HG03135 (cell line): ENCODE results near the gene NAT8L.

Source experiments
- ATAC-seq: cut with Tn5 transposase; IDR thresholded peaks from one replicate; pipeline ENCODE4 v1.9.1; 2021; ENCODE audit warnings: mild to moderate bottlenecking, moderate library complexity; ENCODE audit not compliant: unreplicated experiment

The NAT8L gene

DNA sequence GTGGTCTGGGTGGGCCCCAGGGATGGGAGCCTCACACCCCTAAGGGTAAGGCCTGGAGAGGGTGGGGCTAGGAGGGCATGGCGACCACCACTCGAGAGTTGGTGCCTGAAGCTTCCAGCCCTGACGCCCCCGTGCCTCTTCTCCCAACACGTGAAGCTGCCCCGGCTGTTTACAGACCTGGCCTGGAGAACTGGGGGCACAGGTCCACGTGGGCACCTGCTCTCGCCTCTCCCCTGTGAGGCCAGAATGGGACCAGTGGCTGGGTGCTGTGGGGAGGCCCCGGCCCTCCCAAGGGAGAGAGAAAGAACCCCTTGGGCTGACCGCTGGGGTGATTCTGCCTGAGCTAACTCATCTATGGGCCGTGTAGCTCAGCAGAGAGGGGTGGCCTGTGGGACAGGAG, 15.5 kb downstream of the NAT8L start:
- no peak for ATAC-seq

DNA sequence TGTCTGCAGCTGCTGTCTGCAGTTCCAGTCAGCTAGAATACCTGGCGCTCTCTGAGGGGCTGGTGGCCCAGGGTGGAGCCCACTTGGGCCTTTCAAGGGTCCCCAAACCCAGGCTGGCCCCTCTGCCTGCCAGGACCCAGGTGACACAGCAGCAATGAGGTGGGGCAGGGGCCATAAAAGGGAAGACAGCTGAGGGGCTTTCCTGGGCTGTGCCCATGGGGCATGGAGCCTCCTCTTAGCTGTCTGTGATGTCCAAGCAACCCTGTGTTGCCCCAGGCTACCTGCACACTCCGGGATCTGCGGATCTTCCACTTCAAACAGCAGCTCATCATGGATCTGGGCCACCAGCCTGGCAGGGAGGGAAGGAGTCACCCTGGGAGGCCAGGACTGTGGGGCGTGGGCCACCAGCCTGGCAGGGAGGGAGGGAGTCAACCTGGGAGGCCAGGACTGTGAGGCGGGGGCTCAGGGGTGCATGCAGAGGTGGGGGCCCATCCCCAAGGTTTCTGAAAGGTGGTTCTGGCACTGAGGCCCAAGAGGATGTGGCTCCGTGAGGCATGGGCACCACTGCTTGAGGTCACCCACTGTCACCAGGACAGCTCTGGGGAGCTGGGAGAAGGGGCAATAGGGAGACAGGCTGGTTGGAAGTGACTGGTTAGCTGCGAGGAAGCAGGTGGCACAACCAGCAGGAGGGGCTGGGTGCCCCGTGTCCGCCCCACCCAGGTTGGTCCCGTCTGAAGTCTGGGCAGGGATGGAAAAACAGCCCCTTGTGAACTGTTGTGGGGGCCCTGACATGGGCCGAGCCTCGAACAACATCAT, 16.3 kb downstream of the NAT8L start:
- no peak for ATAC-seq

DNA sequence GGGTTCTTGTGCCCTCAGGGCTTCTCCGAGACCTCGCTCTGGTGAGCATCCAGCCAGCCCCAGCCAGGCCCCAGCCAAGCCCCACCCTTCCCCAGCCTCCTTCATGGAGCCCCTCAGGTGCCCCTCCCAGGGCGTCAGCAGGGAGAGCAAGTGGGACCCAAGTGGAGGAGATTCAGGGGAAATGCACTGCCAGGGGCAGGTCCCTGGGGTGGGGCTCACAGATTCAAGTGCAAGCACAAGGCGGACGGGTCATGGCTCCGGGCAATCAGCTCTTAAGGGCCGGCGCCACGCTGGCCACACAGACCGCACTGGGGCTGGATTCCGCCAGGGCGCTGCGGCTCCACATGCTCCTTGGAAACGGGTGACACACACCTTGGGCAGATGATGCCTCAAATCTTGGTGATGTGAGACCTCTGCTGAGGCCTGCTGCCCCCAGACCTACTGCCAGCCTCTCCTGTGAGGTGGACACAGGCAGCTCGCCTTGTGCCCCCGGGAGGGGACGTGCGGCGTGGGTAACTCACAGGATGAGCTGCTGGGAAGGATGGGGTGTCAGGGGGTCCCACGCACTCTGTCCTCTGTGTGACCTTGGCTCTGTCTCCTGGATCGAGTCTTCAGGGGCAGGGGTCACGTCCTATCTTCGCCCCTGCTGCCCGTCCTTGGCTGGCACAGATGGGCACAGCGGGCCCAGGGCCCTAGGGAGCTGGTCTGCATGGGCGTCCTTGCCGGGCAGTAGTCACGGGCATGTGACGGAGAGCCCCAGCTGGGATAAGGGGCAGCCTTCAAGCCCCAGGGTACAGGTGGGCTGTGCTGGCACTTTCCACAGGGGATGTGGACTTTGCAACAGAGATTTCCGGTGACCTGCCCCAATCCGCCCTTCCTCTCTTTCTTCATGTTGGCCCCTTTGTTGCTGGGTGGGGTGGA, 17.1 kb downstream of the NAT8L start:
- ATAC-seq: no peak

DNA sequence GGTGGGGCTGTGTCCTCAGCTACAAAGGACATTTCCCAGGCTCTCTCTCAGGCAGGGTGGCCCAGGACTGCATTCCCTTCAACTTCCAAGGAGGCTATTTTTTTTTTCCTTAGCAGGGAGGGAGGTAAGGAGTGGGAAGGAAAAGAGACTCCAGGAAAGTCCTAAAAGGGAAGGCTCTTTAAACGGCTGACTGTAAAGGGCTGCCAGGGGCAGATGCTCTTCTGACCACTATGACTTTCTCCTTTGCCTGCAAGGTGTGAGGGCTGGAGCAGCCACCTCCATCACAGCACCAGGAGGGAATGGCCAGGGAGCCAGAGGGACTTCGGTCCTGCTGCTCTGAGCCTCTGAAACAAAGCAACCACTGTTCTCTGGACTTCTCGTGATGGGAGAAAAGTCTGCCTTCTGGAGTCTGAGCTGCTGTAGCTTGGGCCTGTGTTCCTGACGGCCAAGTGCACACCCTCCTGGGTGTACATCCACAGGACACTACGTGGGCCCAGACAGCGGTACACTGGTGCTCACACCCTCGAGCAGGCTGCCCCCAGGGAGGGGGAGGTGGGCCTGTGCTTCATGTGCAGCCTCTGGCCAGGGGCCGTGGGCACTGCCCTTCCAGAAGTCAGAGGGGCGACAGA, 17.9 kb downstream of the NAT8L start:
- no peak for ATAC-seq

DNA sequence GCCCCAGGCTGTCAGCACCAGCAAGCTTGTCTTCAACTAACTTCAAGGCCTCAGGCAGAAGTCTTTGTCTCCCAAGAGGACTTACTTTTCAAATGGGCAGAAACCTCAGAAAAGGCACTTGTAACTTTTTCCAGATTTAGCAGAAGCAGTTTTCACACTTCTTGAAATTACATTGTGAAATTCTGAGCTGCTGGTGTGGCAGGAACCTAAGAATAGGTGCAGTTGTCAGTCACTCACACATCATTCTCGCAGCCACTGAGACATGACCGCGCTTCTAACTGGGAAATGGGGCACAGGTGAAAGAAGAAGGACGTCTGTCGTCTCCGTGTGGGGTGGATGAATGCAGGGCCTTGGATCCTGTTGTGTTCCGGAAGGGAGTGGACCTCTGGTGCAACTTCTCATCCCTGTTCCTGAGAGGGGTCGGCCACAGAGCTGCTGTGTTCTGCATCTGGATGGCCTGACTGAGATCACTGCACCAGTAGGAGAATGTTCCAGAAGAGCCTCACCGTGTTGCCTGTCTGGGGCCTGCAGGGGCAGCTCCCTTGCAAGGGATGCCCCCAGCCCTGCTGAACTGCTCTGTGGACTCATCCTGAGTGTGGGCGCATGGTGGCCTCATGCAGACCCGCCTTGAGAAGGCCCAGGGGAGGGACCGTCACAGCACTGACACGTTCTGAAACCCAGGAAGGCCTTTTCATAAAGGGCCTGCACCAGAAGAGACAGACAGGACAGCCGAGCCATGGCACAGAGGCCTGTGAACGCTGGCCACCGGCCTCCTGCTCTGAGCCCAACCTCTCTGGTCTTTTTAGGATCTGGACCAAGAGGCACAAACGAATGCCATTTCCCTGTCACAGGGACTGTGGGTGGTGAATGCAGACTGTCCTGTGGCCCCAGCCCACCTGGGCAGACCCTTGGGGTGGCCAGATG, 18.7 kb downstream of the NAT8L start:
- no peak for ATAC-seq

DNA sequence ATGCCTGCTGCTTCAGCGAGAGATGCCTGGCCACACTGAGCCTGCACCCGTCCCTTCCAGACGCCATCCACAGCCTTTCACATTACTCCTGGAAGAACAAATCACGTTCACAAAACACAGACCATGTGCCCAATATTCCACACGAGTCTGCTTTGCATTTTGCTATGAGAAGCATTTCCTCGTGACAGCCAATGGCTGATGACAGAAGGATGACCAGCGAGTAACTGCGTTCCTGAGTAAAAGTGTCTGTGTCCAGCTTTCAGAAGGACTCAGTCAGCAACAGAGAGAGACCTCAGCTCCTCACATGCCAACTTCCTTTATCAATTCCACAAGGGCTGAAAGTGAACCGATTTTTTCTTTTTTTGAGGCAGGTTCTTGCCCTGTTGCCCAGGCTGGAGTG, 19.5 kb downstream of the NAT8L start:
- no peak for ATAC-seq

DNA sequence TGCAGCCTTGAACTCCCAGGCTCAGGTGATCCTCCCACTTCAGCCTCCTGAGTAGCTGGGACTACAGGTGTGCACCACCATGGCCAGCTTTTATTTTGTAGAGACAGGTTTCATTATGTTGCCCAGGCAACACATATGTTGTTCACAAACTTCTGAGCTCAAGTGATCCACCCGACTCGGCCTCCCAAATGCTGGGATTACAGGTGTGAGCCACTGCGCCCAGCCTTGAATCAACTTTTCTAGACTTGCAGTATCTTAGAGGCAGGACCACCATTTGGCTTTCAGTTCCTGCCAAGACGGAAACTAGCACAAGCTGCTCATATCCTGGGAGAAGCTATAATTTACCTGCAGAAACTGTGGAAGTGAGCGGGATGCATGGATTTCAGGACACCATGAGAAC, 19.9 kb downstream of the NAT8L start:
- no peak for ATAC-seq

DNA sequence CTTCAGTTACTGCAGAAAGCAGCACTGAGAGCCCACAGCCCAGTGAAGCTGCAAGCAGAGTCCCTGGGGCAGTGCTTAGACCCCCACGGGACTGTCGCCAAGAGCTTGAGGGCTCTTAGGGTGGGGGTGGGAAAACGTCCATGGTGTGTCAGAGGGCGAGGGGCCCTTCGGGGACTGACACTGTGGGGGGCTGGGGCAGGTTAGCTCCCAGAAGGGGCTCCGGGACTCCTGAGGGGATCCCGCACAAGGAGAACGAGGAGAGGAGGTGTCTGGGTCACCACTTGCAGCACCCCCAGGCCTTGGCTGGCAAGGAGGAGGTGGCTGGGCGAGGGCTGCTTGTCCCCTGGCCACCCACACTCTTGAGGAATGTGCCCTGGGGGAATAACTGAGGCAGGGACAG, 20.8 kb downstream of the NAT8L start:
- no peak for ATAC-seq

DNA sequence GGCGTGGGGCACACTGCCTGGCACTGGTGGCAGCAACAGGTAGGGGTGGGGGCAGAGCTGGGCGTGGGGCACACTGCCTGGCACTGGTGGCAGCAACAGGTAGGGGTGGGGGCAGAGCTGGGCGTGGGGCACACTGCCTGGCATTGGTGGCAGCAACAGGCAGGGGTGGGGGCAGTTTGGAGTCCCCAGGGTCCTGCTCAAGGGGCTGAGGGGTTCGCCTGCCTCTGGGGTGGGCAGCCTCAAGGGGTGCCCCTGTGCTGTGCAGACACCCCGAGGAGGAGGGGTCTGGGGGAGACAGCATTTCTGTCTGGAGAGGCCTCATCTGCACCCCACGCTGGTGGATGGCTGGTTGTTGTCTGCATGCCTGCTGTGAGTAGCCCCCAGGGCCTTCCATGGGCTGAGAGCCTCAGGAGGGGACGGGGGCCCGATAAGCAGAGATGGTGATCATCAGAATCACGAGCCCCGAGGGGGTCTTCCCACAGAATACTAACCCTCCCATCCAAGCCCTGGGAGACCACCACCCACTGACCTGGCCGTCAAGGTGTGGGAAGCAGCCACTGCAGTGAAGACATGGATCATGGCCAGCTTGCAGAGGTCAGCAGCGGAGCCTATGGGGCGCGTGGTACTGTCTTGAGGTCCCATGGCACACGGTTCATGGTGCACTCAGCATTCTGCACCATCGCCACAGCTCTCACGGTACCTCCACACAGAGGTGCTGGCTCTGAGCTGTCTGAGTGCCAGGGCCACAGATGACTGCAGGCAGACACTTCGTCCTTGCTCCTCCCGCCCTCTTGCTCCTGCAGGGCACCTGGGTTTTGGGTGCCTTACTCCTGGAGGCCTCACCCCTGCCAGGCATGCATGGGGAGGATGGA, 21.5 kb downstream of the NAT8L start:
- no peak for ATAC-seq

DNA sequence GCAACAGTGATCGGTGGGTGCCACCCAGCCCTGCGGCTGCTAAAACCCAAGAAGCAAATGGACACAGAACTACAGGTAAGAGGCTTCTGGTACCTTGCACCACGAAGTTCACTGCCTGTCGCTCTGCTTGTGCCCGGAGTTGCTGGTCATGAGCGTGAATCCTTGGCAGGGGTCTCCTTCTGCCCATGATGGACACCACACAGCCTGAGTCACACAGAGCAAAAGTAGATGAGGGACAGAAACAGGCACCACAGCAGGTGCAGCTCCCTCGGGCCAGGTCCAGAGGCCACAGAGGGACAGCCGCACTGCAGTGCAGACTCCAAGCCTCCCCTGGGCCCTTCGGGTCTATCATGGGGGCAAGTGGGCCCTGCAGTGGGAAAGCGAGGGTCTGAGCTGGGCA, 22.4 kb downstream of the NAT8L start:
- no peak for ATAC-seq

DNA sequence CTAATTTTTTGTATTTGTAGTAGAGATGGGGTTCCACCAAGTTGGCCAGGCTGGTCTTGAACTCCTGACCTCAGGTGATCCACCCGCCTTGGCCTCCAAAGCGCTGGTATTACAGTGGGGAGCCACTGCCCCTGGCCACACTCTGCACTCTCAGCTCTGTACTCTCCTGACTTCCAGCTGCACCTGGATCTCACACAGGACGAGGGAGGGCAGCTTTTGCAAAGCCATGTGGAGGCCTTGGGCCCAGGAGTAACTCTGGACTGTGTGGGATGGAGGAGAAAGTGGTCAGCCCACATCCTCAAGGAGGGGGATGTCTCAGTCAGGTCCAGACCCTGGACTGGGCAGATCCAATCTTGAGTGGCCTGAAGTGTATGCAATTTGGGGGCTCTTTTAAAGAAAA, 23.0 kb downstream of the NAT8L start:
- no peak for ATAC-seq

DNA sequence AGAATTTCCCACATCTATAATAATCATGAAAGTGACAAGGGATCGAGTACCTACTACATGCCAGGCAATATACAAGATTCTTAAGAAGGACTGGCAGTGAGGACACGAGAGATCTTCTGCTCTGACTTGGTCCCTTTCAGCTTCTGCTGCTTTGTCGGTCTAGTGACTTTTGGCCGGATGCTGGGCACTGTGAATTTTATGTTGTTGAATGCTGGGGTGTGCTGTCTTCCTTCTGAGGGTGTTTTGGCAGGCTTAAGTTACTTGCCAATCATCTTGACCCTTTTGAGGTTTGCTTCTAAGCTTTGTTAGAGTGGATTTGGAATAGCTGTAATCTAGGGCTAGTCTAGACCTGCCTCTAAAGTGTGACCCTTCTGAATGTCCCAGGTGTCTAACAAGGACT, 23.5 kb downstream of the NAT8L start:
- no peak for ATAC-seq

DNA sequence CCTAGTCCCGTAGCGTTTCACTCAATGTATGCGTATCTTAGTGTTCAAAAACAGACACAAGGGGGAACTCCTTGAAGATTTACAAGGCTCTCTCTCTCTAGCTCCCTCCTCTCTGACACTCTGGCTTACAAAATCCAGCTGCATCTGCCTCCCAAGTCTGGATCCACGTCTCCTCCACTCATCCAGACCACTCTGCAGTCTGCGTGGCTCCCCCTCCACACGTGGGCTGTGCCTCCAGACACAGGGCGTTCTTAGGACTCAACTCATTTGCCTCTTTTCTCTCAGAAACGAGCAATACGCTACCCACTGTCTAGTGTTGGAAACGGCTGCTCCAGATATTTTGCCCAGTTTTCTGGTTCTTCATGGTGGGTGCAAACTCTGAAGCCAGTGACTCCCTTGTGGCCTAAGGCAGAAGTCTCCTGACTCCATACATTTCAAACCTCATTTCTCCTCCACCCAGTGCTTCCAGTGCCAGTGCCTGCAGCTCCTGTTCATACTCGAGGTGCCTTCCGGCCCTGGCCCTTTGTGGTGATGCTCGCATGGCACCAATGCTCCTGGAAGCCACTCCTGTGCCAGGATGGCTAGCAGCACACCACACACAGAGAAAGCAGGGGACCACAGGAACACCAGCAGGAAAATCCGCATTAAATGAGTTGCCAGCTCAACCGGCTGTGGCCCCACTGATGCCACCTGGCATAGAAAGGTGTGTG, 24.1 kb downstream of the NAT8L start:
- ATAC-seq: no peak

DNA sequence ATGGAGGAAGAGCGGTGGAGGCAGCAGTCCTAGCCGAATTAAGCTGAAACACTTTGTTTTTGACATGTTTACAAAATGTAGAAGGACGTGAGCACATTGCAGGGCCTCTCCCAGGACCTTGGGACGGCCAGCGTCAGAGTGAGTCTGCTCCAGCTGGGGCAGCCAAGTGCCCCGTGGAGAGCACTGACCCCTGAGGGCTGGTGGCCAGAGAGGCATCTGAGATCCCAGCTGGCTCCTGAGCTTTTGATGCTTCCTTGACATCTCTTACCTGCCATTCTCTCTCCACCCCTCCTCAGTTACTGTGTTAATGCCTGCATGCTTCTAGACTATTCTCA, 24.7 kb downstream of the NAT8L start:
- ATAC-seq: no peak

DNA sequence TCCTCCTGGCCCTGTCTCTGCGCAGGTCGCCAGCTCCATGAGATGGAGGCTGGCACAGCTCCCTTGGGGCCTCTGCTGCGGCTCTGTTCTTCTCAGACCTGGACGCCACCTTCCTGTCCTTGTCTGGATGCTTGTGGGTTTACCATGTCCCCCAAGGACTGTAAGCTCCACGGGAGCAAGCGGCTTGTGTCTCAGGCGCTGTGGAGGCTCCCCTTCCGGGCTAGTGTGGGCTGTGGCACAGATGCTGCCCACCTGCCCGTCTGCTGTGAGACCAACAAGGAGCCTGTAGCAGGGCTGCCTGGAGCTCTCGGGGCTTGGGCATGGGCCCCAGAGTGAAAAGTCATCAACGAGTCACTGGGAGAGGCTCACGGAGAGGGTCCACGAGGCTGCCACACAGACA, 25.2 kb downstream of the NAT8L start:
- no peak for ATAC-seq

DNA sequence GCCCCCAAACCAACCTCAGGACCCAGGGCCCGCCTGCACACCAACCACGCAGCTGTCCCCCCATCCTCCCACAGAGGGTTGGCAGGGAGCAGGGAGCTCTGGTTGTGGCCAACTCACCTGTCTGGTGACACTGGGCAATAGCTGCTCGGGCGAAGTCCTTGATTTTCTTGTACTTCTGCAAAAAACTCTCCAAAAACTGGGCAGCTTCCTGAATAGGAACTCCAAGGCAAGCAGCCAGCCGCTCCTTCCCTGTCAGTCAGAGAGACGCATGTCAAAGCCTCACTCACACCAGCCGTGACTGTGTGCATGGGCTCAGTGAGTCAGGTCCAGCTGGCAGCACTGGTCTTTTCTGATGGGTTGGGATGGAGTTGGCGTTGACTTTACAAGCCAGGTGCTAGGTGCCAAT, 26.4 kb downstream of the NAT8L start:
- ATAC-seq: no peak

DNA sequence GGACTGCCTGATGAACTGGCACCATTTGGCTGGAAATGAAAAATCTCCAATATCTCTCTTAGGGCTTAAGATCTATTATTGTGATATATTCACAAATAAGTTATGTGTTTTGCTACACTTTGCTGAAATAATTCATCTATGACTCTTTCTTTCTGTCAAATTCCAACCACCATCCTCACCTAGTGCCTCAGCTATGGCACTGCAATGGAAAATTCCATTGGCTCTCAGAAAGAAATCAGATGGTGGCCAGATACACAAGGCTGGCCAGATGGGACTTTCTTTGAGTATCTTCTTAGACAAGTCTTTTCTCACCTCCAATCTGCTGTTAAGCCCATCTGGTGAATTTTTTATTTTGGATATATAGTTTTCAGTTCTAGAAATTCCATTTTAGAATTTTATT, 28.0 kb downstream of the NAT8L start:
- no peak for ATAC-seq

DNA sequence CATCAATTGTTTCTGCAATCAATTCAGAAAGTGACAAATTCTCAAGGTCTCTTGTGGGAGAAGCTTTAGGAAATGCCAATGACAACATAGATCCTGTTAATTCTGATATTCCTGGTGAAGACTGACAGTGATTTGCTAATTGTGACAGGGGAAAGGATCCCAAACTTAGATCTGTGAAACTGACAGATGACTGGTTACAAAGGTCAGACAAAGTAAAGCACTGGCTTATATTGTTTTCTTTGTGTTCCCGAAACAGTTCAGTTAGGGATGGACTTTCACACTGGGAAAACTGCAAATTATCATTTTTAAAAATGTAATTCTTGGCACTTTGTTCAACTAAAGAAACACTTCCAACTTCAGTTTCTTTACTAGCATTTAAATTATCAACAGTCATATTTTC, 30.1 kb downstream of the NAT8L start:
- no peak for ATAC-seq

DNA sequence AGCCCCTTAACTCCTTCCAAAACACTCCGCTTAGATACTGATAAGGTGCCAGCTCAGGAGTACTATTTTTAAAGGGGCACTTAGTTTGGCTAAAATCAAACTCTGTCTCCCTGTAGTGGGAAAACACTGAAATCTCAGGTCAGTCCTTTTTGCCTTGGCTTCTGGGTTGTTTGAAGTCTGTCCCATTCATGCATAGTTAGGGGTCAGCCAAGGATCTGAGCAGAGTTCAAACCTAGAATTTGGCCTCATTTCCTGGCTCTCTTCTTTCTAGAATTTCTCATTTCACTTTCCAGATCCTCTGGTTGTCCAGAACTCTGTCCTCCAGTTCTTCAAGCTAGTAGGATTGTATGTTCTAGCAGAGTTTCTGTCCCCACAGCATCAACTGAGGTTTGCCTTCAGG, 31.5 kb downstream of the NAT8L start:
- ATAC-seq: no peak
